GM19023 (cell line): ENCODE results near the gene LINGO1.

ENCODE experiments used
- ATAC-seq: cut with Tn5 transposase; IDR thresholded peaks from one replicate; pipeline ENCODE4 v1.9.1; 2021; ENCODE audit warnings: mild to moderate bottlenecking, moderate library complexity; ENCODE audit not compliant: unreplicated experiment

Gene LINGO1

GRCh38 chr15:77617476-77618230 is 15.1 kb downstream of the LINGO1 start:
- no peak for ATAC-seq

- no peak for ATAC-seq
Observed at GRCh38 chr15:77616072-77616471, 16.6 kb downstream of the LINGO1 start.

GRCh38 chr15:77615472-77615871 is 17.2 kb downstream of the LINGO1 start:
- ATAC-seq: no peak

GRCh38 chr15:77614251-77614806 is 18.4 kb downstream of the LINGO1 start:
- no peak for ATAC-seq

- ATAC-seq: no peak
Observed at GRCh38 chr15:77613814-77614213, 18.9 kb downstream of the LINGO1 start.

- ATAC-seq: no peak
Observed at GRCh38 chr15:77612958-77613601, 19.6 kb downstream of the LINGO1 start.

GRCh38 chr15:77611767-77612166 is 20.9 kb downstream of the LINGO1 start:
- ATAC-seq: no peak

- ATAC-seq: no peak
Observed at GRCh38 chr15:77610731-77611130, 22.0 kb downstream of the LINGO1 start.

- no peak for ATAC-seq
Observed at GRCh38 chr15:77609558-77609957, 23.2 kb downstream of the LINGO1 start.

GRCh38 chr15:77608774-77609173 is 23.9 kb downstream of the LINGO1 start:
- ATAC-seq: no peak

GRCh38 chr15:77607894-77608261 is 24.8 kb downstream of the LINGO1 start:
- no peak for ATAC-seq

- no peak for ATAC-seq
Observed at GRCh38 chr15:77607111-77607893, 25.4 kb downstream of the LINGO1 start.

- no peak for ATAC-seq
Observed at GRCh38 chr15:77606142-77607034, 26.3 kb downstream of the LINGO1 start.

GRCh38 chr15:77605547-77605946 is 27.2 kb downstream of the LINGO1 start:
- no peak for ATAC-seq

- ATAC-seq: no peak
Observed at GRCh38 chr15:77604973-77605372, 27.7 kb downstream of the LINGO1 start.

- no peak for ATAC-seq
Observed at GRCh38 chr15:77603611-77604336, 28.9 kb downstream of the LINGO1 start.

GRCh38 chr15:77602800-77603199 is 29.9 kb downstream of the LINGO1 start:
- ATAC-seq: no peak

GRCh38 chr15:77599899-77600298 is 32.8 kb downstream of the LINGO1 start:
- no peak for ATAC-seq

- ATAC-seq: no peak
Observed at GRCh38 chr15:77599357-77599756, 33.4 kb downstream of the LINGO1 start.

GRCh38 chr15:77598644-77599043 is 34.1 kb downstream of the LINGO1 start:
- no peak for ATAC-seq
